Transverse colon (tissue), 4 donors: ENCODE results near the gene RXRB. TPM values are rescaled to one million over a fixed set of nuclear protein-coding genes. Genes with fewer than 3 reads are reported as not detected.
A peak's percentile ranks its signal among the peaks of the same experiment; 100 is the strongest.

Source experiments
- DNase-seq: peaks from one replicate; pipeline ENCODE4 v3.0.0-alpha.2; 2019
- H3K27ac ChIP-seq, 4 donors: fragments of 200-600 bp; sonication (generic); 2 replicates each; pipeline ENCODE4 v1.5.1; 2016 to 2018; ENCODE audit warnings: inconsistent platforms in 4 of 4
- H3K27me3 ChIP-seq: fragments of 200-600 bp; sonication (generic); 2 replicates; pipeline ENCODE4 v1.5.1; 2017; ENCODE audit warnings: inconsistent platforms
- H3K36me3 ChIP-seq, 4 donors: fragments of 200-600 bp; sonication (generic); 2 replicates each; pipeline ENCODE4 v1.5.1; 2017 to 2019; ENCODE audit warnings: inconsistent platforms in 4 of 4
- H3K4me1 ChIP-seq, 4 donors: fragments of 200-600 bp; sonication (generic); 2 replicates each; pipeline ENCODE4 v1.5.1; 2017 to 2020; ENCODE audit warnings: inconsistent platforms in 4 of 4
- H3K4me3 ChIP-seq, 4 donors: fragments of 200-600 bp; sonication (generic); 1 replicate in 1 of 4; 2 replicates in 3 of 4; pipeline versions ENCODE4 v1.5.1 to v1.6.1; 2017 to 2019; ENCODE audit warnings: inconsistent platforms in 4 of 4
- H3K9me3 ChIP-seq, 2 donors: fragments of 200-600 bp; sonication (generic); 2 replicates each; pipeline ENCODE4 v1.5.1; 2017 to 2019; ENCODE audit warnings: inconsistent platforms in 2 of 2
- CTCF ChIP-seq, 5 experiments: fragments of 200-600 bp in 3 of 5; fragments of 450-650 bp in 2 of 5; sonication (generic) in 3 of 5; IDR thresholded peaks; 1 replicate in 2 of 5; 2 replicates in 3 of 5; pipeline ENCODE4 v1.5.1; 2016 to 2017; ENCODE audit warnings: antibody characterized with exemption in 5 of 5, inconsistent platforms in 3 of 5, mild to moderate bottlenecking in 2 of 5, moderate library complexity in 1 of 5
- EP300 ChIP-seq: sonication (generic); formaldehyde crosslinking; IDR thresholded peaks from one replicate; pipeline ENCODE4 v1.6.1; 2017; ENCODE audit warnings: antibody characterized with exemption, low read depth
- POLR2A ChIP-seq: fragments of 450-650 bp; IDR thresholded peaks from one replicate; pipeline ENCODE4 v1.6.1; 2016; ENCODE audit warnings: antibody characterized with exemption, mild to moderate bottlenecking, moderate library complexity
- POLR2AphosphoS5 ChIP-seq, 3 donors: sonication (generic); formaldehyde crosslinking; IDR thresholded peaks; one replicate each; pipeline ENCODE4 v1.6.1; 2016; ENCODE audit warnings: antibody characterized with exemption in 3 of 3
- WGBS, 2 donors: methylation state at CpG; one replicate each; pipeline ENCODE4 v1.1.5; 2018; ENCODE audit warnings: low coverage in 1 of 2; 5-methylcytosine and 5-hydroxymethylcytosine counted together
- in situ Hi-C, 4 donors: fragments of 200-750 bp; cut with MboI; loops; one replicate each; pipeline versions ENCODE4 v1.15.0 to v1.15.1; 2017; ENCODE audit warnings: low sequenced_read_pairs in 3 of 4, low pct_ligation_motif_present in 1 of 4, low pct_unique_long_range_greater_than_20kb in 1 of 4
- intact Hi-C: fragments of 100-400 bp; cut with DNase I; formaldehyde crosslinking; loops from one replicate; pipeline ENCODE4 v1.15.1; 2023; ENCODE audit warnings: low total_unique reads
- total RNA-seq, 4 donors: library from RNA; depleted of rRNA; stranded (reverse); fragments of >200 nt; gene quantifications; one replicate each; pipeline ENCODE4 v1.1.0, GENCODE V29; 2016

Gene RXRB
- total RNA-seq, 4 donors from 2014 or later = 26.9 to 31.9 (median 29.4) TPM

- Histone ChIP-seq H3K27ac (peak overlapping the region in 2 of 4 donors; percentile 6 to 11), H3K4me3 (no peak overlapping the region), H3K9me3 (no peaks in the 10 kb centered on the region), H3K4me1 (peaks cover 30 to 49% (median 39%) of the 10 kb centered on the region in 4 donors), H3K27me3 (peaks cover 6% of the 10 kb centered on the region), H3K36me3 (peaks cover 0 to 20% (median 9%) of the 10 kb centered on the region in 4 donors)
- 16% methylated on average over 12 of the region's 12 CpGs; no CpG with 5 or more reads in 1 of the 2 donors for WGBS, 2 donors
- DNase-seq = peak; percentile 37
- intact Hi-C loops (no loop called here), in situ Hi-C loops (no loop called here)
- TF ChIP-seq EP300 (no peak), CTCF (IDR thresholded peaks at IDR 0.05) (peak; percentile 58 to 71 (median 62))
Observed at GRCh38 chr6:33197431-33198048, 2.9 kb downstream of the RXRB start.

GRCh38 chr6:33195304-33196165, 4.9 kb downstream of the RXRB start:
- DNase-seq = no peak
- WGBS, 2 donors = 83 to 88% methylated on average over 3 to 15 of the region's 15 CpGs
- Histone ChIP-seq H3K36me3 (peaks cover 0 to 20% (median 9%) of the 10 kb centered on the region in 4 donors), H3K4me3 (no peak overlapping the region), H3K9me3 (no peaks in the 10 kb centered on the region), H3K27ac (no peak overlapping the region), H3K27me3 (peaks cover 26% of the 10 kb centered on the region), H3K4me1 (peaks cover 22 to 44% (median 32%) of the 10 kb centered on the region in 4 donors)
- TF ChIP-seq EP300 = no peak
- TF ChIP-seq POLR2A = no peak
- TF ChIP-seq CTCF (IDR thresholded peaks at IDR 0.05) = no peak
- TF ChIP-seq POLR2AphosphoS5 (IDR thresholded peaks at IDR 0.05) = no peak
- in situ Hi-C loops = no loop called here
- intact Hi-C loops = no loop called here

GRCh38 chr6:33194431-33194979, 6.0 kb downstream of the RXRB start:
- intact Hi-C loops = no loop called here
- Histone ChIP-seq H3K9me3 (no peaks in the 10 kb centered on the region), H3K36me3 (peaks cover 0 to 20% (median 9%) of the 10 kb centered on the region in 4 donors), H3K4me1 (peaks cover 22 to 42% (median 31%) of the 10 kb centered on the region in 4 donors), H3K27me3 (peaks cover 36% of the 10 kb centered on the region), H3K4me3 (no peak overlapping the region), H3K27ac (no peak overlapping the region)
- TF ChIP-seq POLR2A (no peak), POLR2AphosphoS5 (IDR thresholded peaks at IDR 0.05) (no peak), CTCF (IDR thresholded peaks at IDR 0.05) (no peak), EP300 (no peak)
- no peak for DNase-seq
- 75 to 100% methylated on average over 2 to 8 of the region's 8 CpGs for WGBS, 2 donors
- in situ Hi-C loops = no loop called here

- Histone ChIP-seq H3K4me1 (peaks cover 15 to 34% (median 23%) of the 10 kb centered on the region in 4 donors), H3K27ac (peak overlapping the region in 3 of 4 donors; percentile 10 to 46 (median 44)), H3K27me3 (peaks cover 37% of the 10 kb centered on the region), H3K9me3 (no peaks in the 10 kb centered on the region), H3K36me3 (peaks cover 0 to 20% (median 9%) of the 10 kb centered on the region in 4 donors), H3K4me3 (peak overlapping the region in 1 of 4 donors; percentile 45)
- intact Hi-C loops (no loop called here), in situ Hi-C loops (no loop called here)
- TF ChIP-seq POLR2A (no peak), CTCF (IDR thresholded peaks at IDR 0.05) (no peak), EP300 (no peak), POLR2AphosphoS5 (IDR thresholded peaks at IDR 0.05) (no peak)
- 28 to 65% methylated on average over 3 to 6 of the region's 6 CpGs for WGBS, 2 donors
- no peak for DNase-seq
Observed at GRCh38 chr6:33193619-33194018, 6.8 kb downstream of the RXRB start.
